Activated T-cell treated with anti-CD3 and anti-CD28 coated beads, Interleukin-2, amount 50 U/mL, for 72 hours (primary cell): ENCODE results near the gene GABBR1. TPM values are rescaled to one million over a fixed set of nuclear protein-coding genes. Genes with fewer than 3 reads are reported as not detected.
"Not testable (repeated sequence)": the region's sequence is repeated elsewhere in the genome, so short reads cannot be mapped to it uniquely, and the experiment has no call there.

Source experiments
- ATAC-seq, 2 donors: fragments of 150-1000 bp; cut with Tn5 transposase; replicated peaks in 1 of 2; 2 replicates each; pipeline ENCODE4 v1.10.0; 2021; ENCODE audit warnings: moderate library complexity in 2 of 2, mild to moderate bottlenecking in 1 of 2
- DNase-seq, 2 donors: peaks; one replicate each; pipeline ENCODE4 v3.0.0; 2021 to 2022; ENCODE audit warnings: mixed read lengths in 1 of 2
- H3K27ac Mint-ChIP-seq: one replicate; pipeline ENCODE4 v1.8.0; 2022; ENCODE audit warnings: mild to moderate bottlenecking, moderate library complexity, mixed read lengths
- H3K27me3 Mint-ChIP-seq: one replicate; pipeline ENCODE4 v1.8.0; 2022; ENCODE audit warnings: low read depth, mixed read lengths
- H3K36me3 Mint-ChIP-seq, 2 donors: one replicate each; pipeline ENCODE4 v1.8.0; 2022; ENCODE audit warnings: mixed read lengths in 2 of 2, mild to moderate bottlenecking in 1 of 2; ENCODE audit not compliant: insufficient read depth in 2 of 2
- H3K4me1 Mint-ChIP-seq: one replicate; pipeline ENCODE4 v1.8.0; 2022; ENCODE audit warnings: low read depth, mixed read lengths
- H3K4me3 Mint-ChIP-seq, 2 donors: one replicate each; pipeline ENCODE4 v1.8.0; 2022; ENCODE audit warnings: mild to moderate bottlenecking in 2 of 2, mixed read lengths in 2 of 2, moderate library complexity in 2 of 2
- H3K9me3 Mint-ChIP-seq, 2 donors: one replicate each; pipeline ENCODE4 v1.8.0; 2022; ENCODE audit warnings: mixed read lengths in 2 of 2
- total RNA-seq, 2 donors: library from RNA; stranded (reverse); gene quantifications; one replicate each; pipeline ENCODE4 v1.2.3, GENCODE V29; 2022

The GABBR1 gene
- 10 to 100 TPM; 21.7 to 26.6 TPM for total RNA-seq

DNA sequence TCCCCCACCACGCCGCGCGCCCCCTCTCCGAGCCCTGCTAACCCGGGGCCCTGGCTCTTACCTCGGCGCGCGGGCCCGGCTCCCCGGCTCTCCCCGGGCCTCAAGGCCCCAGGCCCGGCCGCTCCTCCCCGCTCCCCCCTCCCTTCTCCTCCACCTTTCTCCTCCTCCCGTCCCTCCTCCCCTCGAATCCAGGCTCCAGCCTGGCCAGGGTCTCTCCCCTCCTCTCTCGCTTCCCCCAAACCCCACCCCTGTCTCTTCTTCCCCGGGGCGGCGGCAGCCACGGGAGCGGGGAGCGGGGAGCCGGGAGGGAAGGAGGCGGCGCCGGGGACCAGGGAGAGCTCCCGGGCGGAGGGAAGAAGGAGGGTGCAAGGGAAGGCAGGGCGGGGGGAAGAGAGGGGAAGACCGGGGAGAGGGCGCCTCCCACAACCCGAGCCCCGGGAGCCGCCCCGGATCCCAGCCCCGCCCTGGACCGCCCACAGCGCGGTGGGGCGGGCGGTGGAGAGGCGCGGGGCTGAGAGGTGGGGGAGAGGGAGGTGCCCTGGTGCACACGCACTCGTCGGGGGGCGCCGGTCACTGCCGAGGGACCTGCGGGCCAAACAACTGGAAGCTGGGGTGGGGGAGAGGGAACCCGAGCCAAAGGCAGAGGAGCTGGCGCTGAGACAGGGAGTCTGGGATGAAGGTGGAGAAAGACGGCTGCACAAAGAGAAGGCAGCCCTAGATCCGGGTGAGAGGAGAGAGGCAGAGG lies at the start of gene GABBR1:
Gene GABBR1, minus strand, starts transcription at position 395 of the 745 bp plus-strand sequence. CDS start 798 bp downstream, outside the sequence.
- peaks cover 3 to 5% of the 10 kb centered on the region in 2 donors for H3K36me3 Mint-ChIP-seq
- H3K4me1 Mint-ChIP-seq, result peaks cover 55% of the 10 kb centered on the region
- ATAC-seq (peak; percentile 87 to 90), DNase-seq (peak; percentile 78 to 80)
- H3K27me3 Mint-ChIP-seq, result peaks cover 13% of the 10 kb centered on the region
- H3K9me3 Mint-ChIP-seq, result no peaks in the 10 kb centered on the region
- H3K27ac Mint-ChIP-seq, result peak within 1 kb of the TSS; percentile 55
- peak within 1 kb of the TSS; percentile 83 to 92 for H3K4me3 Mint-ChIP-seq

DNA sequence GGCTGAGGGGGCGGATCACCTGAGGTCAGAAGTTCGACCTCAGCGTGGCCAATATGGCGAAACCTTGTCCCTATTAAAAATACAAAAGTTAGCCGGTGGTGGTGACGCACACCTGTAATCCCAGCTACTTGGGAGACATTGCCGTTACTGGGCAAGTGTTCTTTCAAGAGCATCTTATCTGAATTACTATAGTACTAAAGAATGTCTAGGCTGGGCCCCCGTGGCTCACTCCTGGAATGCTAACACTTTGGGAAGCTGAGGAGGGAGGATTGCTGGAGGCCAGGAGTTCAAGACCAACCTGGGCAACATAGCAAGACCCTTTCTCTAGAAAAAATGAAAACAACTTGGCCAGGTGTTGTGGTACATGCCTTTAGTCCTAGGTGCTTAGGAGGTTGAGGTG lies 48.8 kb upstream of the GABBR1 start:
- Mint-ChIP-seq H3K36me3 (no peaks in the 10 kb centered on the region), H3K27ac (no peak overlapping the region), H3K4me3 (no peak overlapping the region), H3K4me1 (peaks cover 29% of the 10 kb centered on the region), H3K9me3 (no peaks in the 10 kb centered on the region), H3K27me3 (peaks cover 18% of the 10 kb centered on the region)
- DNase-seq (no peak), ATAC-seq (no peak)

DNA sequence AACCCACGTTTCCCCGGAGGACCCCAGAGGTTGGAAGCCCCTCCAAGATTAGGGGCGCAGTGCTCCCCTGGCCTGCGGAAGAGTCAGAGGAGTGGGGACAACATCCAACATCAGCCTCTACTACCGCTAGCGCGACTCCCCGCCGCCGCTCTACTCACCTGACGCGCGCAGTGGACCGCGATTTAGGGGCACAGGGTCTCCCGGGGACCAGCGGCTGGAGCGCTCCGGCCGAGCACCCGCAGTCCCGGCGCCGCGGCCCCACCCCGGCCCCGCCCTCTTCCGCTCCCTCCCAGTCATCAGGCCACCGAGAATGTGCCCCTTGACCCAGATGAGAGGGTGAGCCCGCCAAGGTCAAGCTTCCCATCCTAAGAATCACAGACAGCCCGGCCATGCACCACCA lies 47.9 kb upstream of the GABBR1 start, which contains the start of gene ZFP57:
Gene ZFP57, minus strand, starts transcription at position 249 of the 400 bp plus-strand sequence. CDS start 4,149 bp downstream, outside the sequence.
- Mint-ChIP-seq H3K27ac (no peak within 1 kb of the TSS), H3K9me3 (no peaks in the 10 kb centered on the region), H3K4me3 (peak within 1 kb of the TSS in 1 of 2 donors; percentile 71), H3K27me3 (peaks cover 18% of the 10 kb centered on the region), H3K4me1 (peaks cover 30% of the 10 kb centered on the region), H3K36me3 (no peaks in the 10 kb centered on the region)
- ATAC-seq (no peak), DNase-seq (no peak)

DNA sequence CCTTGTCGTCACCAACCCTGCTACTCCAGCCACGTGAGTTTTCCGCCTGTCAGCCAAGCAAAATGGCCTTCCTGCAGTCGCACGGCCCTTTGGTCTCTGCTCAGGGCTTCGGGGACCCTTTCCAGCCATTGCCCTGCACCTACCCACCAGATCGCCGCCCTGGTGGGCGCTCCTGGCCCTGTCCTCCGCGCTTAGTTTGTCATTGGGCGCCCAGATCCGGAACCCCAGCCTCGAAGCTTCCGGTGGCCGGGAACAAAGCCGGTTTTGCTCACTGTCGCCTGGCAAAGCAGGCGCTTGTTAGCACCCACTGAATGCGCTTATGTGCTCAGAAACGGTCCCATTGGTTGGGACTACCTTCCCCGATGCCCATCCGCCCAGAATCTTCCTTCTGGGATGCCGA lies 47.4 kb upstream of the GABBR1 start:
- Mint-ChIP-seq H3K36me3 (no peaks in the 10 kb centered on the region), H3K27ac (no peak overlapping the region), H3K9me3 (no peaks in the 10 kb centered on the region), H3K4me1 (peaks cover 30% of the 10 kb centered on the region), H3K4me3 (peak overlapping the region in 1 of 2 donors; percentile 71), H3K27me3 (peaks cover 18% of the 10 kb centered on the region)
- no peak for ATAC-seq
- no peak for DNase-seq

DNA sequence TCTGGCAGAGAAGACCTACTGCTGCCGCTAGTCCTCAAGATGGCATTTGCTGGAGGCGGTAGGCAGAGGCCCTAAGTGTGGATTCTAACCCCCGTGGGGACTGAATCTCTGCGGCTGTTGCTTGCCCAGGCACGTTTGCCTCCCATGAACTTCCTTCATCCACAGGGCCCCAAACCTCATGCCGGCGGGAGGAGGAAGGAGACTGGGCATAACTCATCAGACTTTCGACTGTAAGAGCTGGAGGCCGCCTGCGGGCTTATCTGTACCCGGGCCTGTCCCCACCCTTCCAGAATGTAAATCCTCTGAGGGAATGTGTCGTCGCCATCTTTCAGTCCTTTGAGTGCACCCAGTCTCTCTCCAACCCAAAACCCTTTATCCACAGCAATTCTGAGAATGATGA lies 47.0 kb upstream of the GABBR1 start:
- H3K36me3 Mint-ChIP-seq, result no peaks in the 10 kb centered on the region
- peaks cover 18% of the 10 kb centered on the region for H3K27me3 Mint-ChIP-seq
- ATAC-seq (no peak), DNase-seq (no peak)
- H3K4me1 Mint-ChIP-seq, result peaks cover 30% of the 10 kb centered on the region
- no peak overlapping the region for H3K27ac Mint-ChIP-seq
- H3K4me3 Mint-ChIP-seq, result peak overlapping the region in 1 of 2 donors; percentile 71
- no peaks in the 10 kb centered on the region for H3K9me3 Mint-ChIP-seq

DNA sequence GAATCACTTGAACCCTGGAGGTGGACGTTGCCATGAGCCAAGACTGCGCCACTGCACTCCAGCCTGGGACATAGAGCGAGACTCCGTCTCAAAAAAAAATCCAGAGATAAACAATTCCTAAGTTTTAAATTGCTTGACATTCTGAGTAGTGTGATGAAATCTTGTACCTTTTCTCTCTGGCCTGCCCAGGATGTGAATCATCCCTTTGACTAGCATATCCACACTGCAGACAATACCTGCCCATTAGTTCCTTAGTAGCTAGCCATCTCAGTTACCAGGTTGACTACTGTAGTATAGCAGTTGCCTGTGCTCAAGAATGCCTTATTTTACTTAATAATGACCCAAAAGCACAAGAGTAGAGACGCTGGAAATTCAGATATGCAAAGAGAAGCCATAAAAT lies 45.1 kb upstream of the GABBR1 start:
- ATAC-seq (peak; percentile 46 to 67), DNase-seq (no peak)
- Mint-ChIP-seq H3K4me1 (peaks cover 24% of the 10 kb centered on the region), H3K27ac (no peak overlapping the region), H3K9me3 (no peaks in the 10 kb centered on the region), H3K27me3 (peaks cover 7% of the 10 kb centered on the region), H3K4me3 (no peak overlapping the region), H3K36me3 (no peaks in the 10 kb centered on the region)

DNA sequence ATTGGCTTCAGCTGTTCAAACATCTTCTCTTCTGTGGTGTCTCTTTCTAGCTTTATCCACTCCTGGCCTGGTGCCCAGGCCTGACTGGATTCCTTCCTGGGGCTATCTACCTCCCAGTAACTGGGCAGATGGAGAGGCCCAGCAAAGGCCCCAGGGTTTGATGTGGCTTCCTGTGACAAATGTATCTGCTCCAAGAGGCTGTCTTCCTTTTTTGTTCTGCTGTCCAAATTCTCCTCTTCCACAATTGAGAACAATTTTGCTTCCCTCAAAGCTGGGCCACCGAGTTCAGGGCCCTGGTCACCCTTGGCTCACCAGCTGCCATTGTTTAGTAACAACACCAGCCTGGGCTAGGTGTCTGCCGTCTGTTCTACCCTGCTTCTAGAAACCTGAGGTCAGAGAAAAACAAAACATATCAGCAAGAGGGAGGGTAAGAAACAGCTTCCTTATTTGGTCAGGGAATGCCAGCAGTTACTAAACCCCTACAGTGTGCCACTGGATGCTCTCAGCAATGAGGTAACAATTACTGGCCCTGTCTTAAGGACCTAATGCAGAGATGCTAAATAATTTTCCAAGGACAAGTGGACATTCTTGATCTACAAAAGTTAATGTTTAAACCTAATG lies 44.1 kb upstream of the GABBR1 start:
- H3K9me3 Mint-ChIP-seq, result no peaks in the 10 kb centered on the region
- no peak overlapping the region for H3K27ac Mint-ChIP-seq
- DNase-seq, result no peak
- peaks cover 7% of the 10 kb centered on the region for H3K27me3 Mint-ChIP-seq
- peaks cover 24% of the 10 kb centered on the region for H3K4me1 Mint-ChIP-seq
- H3K36me3 Mint-ChIP-seq, result no peaks in the 10 kb centered on the region
- no peak overlapping the region for H3K4me3 Mint-ChIP-seq
- ATAC-seq, result peak in 1 of 2 donors; percentile 32

DNA sequence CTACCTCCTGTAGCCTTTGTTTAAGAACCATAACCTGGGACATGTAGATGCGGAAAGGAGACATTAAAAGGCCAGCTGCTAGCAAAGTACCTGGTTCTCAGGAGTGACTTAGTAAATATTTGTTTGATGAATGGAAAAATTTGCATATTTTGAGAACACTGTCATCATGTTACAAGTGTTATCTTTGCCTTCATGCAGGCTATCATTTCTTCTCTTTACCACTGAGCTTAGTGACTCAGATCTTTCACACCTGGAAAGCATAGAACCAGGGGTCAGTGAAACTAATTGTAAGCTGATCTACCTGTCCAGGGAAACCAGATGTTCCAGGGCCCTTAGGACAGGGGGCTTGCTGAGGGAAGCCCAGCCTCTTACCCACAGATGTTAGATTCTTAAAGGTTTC lies 42.6 kb upstream of the GABBR1 start:
- H3K36me3 Mint-ChIP-seq, result no peaks in the 10 kb centered on the region
- ATAC-seq (no peak), DNase-seq (no peak)
- H3K9me3 Mint-ChIP-seq, result no peaks in the 10 kb centered on the region
- peaks cover 19% of the 10 kb centered on the region for H3K27me3 Mint-ChIP-seq
- peaks cover 24% of the 10 kb centered on the region for H3K4me1 Mint-ChIP-seq
- H3K27ac Mint-ChIP-seq, result no peak overlapping the region
- no peak overlapping the region for H3K4me3 Mint-ChIP-seq

DNA sequence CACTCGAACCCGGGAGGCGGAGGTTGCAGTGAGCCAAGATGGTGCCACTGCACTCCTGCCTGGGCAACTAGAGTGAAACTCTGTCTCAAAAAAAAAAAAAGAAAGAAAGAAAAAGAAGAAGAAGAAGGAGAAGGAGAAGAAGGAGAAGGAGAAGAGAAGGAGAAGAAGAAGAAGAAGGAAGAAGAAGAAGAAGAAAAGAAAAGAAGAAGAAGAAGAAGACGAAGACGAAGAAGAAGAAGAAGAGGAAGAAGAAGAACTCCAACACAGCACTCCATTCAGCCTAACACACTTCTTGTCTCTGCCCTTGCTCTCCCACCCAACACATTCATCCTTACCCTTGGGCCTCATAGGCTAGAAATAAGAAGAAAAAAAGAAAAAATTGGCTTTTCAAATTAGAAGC lies 41.0 kb upstream of the GABBR1 start:
- peaks cover 18% of the 10 kb centered on the region for H3K4me1 Mint-ChIP-seq
- H3K9me3 Mint-ChIP-seq, result no peaks in the 10 kb centered on the region
- H3K36me3 Mint-ChIP-seq, result no peaks in the 10 kb centered on the region
- DNase-seq, result no peak
- no peak overlapping the region for H3K4me3 Mint-ChIP-seq
- H3K27me3 Mint-ChIP-seq, result peaks cover 15% of the 10 kb centered on the region
- no peak overlapping the region for H3K27ac Mint-ChIP-seq
- ATAC-seq, result no peak

DNA sequence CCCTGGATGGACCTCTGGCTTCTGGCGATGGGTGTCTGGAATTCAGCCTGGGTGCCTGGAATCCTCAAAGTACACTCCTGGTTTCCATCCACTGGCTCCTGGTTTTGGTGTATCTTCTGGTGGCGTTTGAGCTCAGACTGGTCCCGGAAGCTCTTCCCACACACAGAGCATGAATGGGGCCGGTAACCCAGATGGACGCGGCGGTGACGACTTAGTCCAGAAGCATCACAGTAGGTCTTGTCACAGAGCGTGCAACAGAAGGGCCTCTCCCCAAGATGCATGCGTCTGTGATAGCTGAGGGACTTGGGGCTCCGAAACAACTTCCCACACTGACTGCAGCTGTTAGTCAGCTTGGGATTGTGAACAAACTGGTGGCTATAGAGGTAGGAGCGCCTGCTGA lies 40.2 kb upstream of the GABBR1 start:
- no peak for ATAC-seq
- Mint-ChIP-seq H3K4me1 (peaks cover 14% of the 10 kb centered on the region), H3K27ac (no peak overlapping the region), H3K36me3 (no peaks in the 10 kb centered on the region), H3K4me3 (no peak overlapping the region), H3K9me3 (no peaks in the 10 kb centered on the region), H3K27me3 (peaks cover 17% of the 10 kb centered on the region)
- no peak for DNase-seq

DNA sequence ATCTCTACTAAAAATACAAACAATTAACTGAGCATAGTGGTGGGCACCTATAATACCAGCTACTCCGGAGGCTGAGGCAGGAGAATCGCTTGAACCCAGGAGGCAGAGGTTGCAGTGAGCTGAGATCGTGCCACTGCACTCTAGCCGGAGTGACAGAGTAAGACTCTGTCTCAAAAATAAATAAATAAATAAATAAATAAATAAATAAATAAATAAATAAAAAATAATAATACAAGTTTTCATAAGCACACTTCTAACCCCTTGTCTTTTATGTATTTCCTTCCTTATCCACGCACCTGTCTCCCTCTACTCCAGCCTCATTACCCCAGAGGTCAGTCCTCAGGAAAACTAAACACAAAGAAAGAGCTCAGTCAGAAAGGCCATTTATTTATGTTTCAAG lies 39.1 kb upstream of the GABBR1 start:
- not testable (repeated sequence) for H3K36me3 Mint-ChIP-seq

DNA sequence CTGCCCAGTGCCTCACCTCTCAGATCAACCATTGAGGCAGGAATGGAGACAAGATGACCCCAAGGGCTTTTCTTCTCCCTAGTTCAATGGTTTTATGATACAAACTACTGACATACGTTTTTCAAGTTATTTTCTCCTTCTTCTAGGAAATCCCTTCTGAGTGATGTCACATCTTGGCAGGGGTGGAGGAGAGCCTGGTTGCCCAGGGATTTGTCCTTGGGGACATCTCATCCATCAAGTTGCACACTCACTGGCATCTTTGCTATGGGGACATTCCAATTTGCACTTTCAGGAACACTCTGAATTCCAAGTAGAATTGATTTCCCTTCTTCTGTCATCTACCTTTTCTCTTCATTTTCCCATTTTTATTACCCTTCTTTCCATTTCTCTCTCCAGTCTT lies 38.0 kb upstream of the GABBR1 start:
- ATAC-seq, result no peak
- Mint-ChIP-seq H3K4me1 (no peaks in the 10 kb centered on the region), H3K27ac (no peak overlapping the region), H3K4me3 (no peak overlapping the region), H3K9me3 (no peaks in the 10 kb centered on the region), H3K27me3 (peaks cover 23% of the 10 kb centered on the region), H3K36me3 (no peaks in the 10 kb centered on the region)
- DNase-seq, result no peak

More for the DNA sequence above, 39.1 kb upstream of the GABBR1 start:
- not testable (repeated sequence) for H3K9me3 Mint-ChIP-seq, H3K4me3 Mint-ChIP-seq, H3K27ac Mint-ChIP-seq, DNase-seq, ATAC-seq, H3K4me1 Mint-ChIP-seq
- peaks cover 23% of the 10 kb centered on the region for H3K27me3 Mint-ChIP-seq

DNA sequence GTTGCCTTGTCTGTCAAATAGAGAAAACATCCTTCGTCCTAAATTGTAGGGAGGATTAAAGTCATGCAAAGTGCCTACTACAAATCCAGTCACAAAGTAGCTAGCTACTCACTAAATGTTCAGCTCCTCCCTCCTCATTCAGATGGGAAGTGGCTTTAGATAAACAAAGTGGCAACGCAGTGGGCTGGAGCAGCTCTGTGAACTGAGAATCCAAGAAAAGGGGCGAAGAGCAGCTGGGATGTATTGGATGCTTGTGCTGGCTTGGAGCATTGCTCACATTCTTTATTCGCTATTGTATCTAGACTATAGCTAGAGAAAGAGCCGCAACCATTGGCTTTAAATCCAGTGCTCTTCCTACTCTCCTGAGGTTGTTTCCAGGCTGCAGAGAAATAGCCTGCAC lies 34.2 kb upstream of the GABBR1 start:
- no peaks in the 10 kb centered on the region for H3K4me1 Mint-ChIP-seq
- H3K27me3 Mint-ChIP-seq, result peaks cover 35% of the 10 kb centered on the region

DNA sequence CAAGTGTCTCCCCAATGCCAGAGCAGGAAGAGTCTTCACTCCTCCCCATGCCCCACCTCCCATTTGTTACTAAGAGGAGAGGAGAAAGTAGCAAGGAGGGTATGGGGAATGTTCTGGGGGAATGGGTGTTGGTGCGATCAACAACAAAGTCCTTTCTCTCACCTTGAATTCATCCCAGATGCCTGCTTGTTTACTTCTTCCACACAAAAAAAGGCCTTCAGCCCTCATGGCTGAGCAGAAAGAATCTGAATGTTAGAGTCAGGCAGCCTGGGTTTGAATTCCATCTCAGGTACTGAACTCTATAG lies 33.8 kb upstream of the GABBR1 start:
- Mint-ChIP-seq H3K9me3 (no peaks in the 10 kb centered on the region), H3K27me3 (peaks cover 39% of the 10 kb centered on the region), H3K4me1 (no peaks in the 10 kb centered on the region)

More for the DNA sequence above, 34.2 kb upstream of the GABBR1 start:
- no peak for DNase-seq
- Mint-ChIP-seq H3K9me3 (no peaks in the 10 kb centered on the region), H3K27ac (no peak overlapping the region), H3K4me3 (no peak overlapping the region), H3K36me3 (no peaks in the 10 kb centered on the region)
- no peak for ATAC-seq

More for the DNA sequence above, 33.8 kb upstream of the GABBR1 start:
- no peak for DNase-seq
- no peak for ATAC-seq
- no peak overlapping the region for H3K4me3 Mint-ChIP-seq
- H3K36me3 Mint-ChIP-seq, result no peaks in the 10 kb centered on the region
- H3K27ac Mint-ChIP-seq, result no peak overlapping the region
